ENCODE measurements around the gene FRZB. TPM values are rescaled to one million over a fixed set of nuclear protein-coding genes. Genes with fewer than 3 reads are reported as not detected.

The FRZB gene
- total and polyA plus RNA-seq, 9 of the 15 experiments (the other 6 are each of a cell fraction or from before 2014, with no cell fraction given): 0.01 to 0.05 (median 0.03) TPM; not detected in 6

- TF ChIP-seq POLR3A (IDR thresholded peaks at IDR 0.05; ENCODE audit: borderline replicate concordance, extremely low read depth, insufficient read depth, insufficient read length): no peak
- TF ChIP-seq JUNB (CRISPR knock-in tag; conservative IDR thresholded peaks at IDR 0.05): no peak
- TF ChIP-seq DDX20 (tag; IDR thresholded peaks at IDR 0.05; ENCODE audit: low read depth): no peak
Measured at GRCh38 chr2:182826496-182826895, 39.9 kb downstream of the FRZB start (continued).

GRCh38 chr2:182826064-182826463 lies 40.4 kb downstream of the FRZB start:
- H3K9me1 ChIP-seq (ENCODE audit: control insufficient read depth, insufficient read depth, low read length): no peaks in the 10 kb centered on the region
- H3K9ac ChIP-seq (ENCODE audit: insufficient read depth in 1 of 2, low read depth in 2 of 2, low read length in 2 of 2): no peak overlapping the region
- no peak for FAIRE-seq
- no peaks in the 10 kb centered on the region for H3K4me1 ChIP-seq (replicated peaks in 1 of 2; ENCODE audit: control insufficient read depth in 2 of 2, insufficient read depth in 2 of 2, low read length in 2 of 2)
- no TSS peak for BruUV-seq (replicated peaks)
- no peak for ATAC-seq
- no peaks in the 10 kb centered on the region for H3K79me2 ChIP-seq (ENCODE audit: control insufficient read depth, insufficient read depth, low read length)
- CTCF ChIA-PET (ENCODE audit: low intra/inter-chr PET ratio): no interaction called here
- no peak overlapping the region for H3K4me2 ChIP-seq (ENCODE audit: insufficient read depth, low read length)
- 0% methylated on average over 1 of the region's 1 CpG for WGBS (ENCODE audit: insufficient coverage, low coverage, missing lambda C conversion rate)
- H3K9me3 ChIP-seq (replicated peaks; ENCODE audit: control insufficient read depth, insufficient read depth, low read depth, low read length): no peaks in the 10 kb centered on the region
- no peak overlapping the region for H3K4me3 ChIP-seq
- intact Hi-C loops (cut with micrococcal nuclease) (no loop called here), in situ Hi-C loops (cut with MboI) (no loop called here)
- no peaks in the 10 kb centered on the region for H3K36me3 ChIP-seq (ENCODE audit: control insufficient read depth, insufficient read depth, low read length)
- H3K27me3 ChIP-seq (ENCODE audit: control insufficient read depth in 2 of 2, insufficient read depth in 2 of 2, low read length in 2 of 2): peaks cover 4 to 7% of the 10 kb centered on the region in 2 experiments; a peak in 2 of 5 replicates
- TF ChIP-seq CXXC5 (CRISPR knock-in tag; IDR thresholded peaks at IDR 0.05): no peak
- TF ChIP-seq ZNF280B (CRISPR knock-in tag; IDR thresholded peaks at IDR 0.05): no peak
- no peak for TF ChIP-seq PBX2 (CRISPR knock-in tag; IDR thresholded peaks at IDR 0.05; ENCODE audit: low read depth)
- no peak for TF ChIP-seq PBX2 (tag; conservative IDR thresholded peaks at IDR 0.05; ENCODE audit: low read depth)
- no peak for TF ChIP-seq PHF8 (IDR thresholded peaks at IDR 0.05; ENCODE audit: borderline replicate concordance, low read length)
- no peak for TF ChIP-seq ZC3H8 (IDR thresholded peaks at IDR 0.05)
- TF ChIP-seq SLC30A9 (CRISPR knock-in tag; IDR thresholded peaks at IDR 0.05): no peak
- no peak for TF ChIP-seq CBFB (CRISPR knock-in tag; IDR thresholded peaks at IDR 0.05)
- TF ChIP-seq MAFF (IDR thresholded peaks at IDR 0.05; ENCODE audit: low read length): no peak
- TF ChIP-seq ZNF436 (CRISPR knock-in tag; IDR thresholded peaks at IDR 0.05): no peak
- no peak for TF ChIP-seq CC2D1A (IDR thresholded peaks at IDR 0.05)
- no peak for TF ChIP-seq CHD4 (IDR thresholded peaks at IDR 0.05; ENCODE audit: insufficient read depth, insufficient replicate concordance, low read depth, low read length, poor library complexity, severe bottlenecking)
- TF ChIP-seq HDAC3 (IDR thresholded peaks at IDR 0.05; ENCODE audit: borderline replicate concordance, partially characterized antibody): no peak
- TF ChIP-seq RBM39 (optimal IDR thresholded peaks at IDR 0.05; ENCODE audit: low read depth, low read length): no peak
- TF ChIP-seq ZNF764 (CRISPR knock-in tag; IDR thresholded peaks at IDR 0.05; ENCODE audit: low read depth): no peak
- POLR2A ChIA-PET: no interaction called here
- no peak for DNase-seq (ENCODE audit: extremely low read depth in 1 of 4, low spot score in 3 of 4)
- H4K20me1 ChIP-seq (replicated peaks; ENCODE audit: control insufficient read depth, insufficient read depth, low read length): no peaks in the 10 kb centered on the region
- no peak overlapping the region for H2AFZ ChIP-seq (ENCODE audit: low read depth, low read length)
- no peak overlapping the region for H3K27ac ChIP-seq (ENCODE audit: extremely low read depth, low read depth, low read length)

Measured in K562 (cell line).